Activated T-cell treated with anti-CD3 and anti-CD28 coated beads, Interleukin-2, amount 50 U/mL, for 72 hours (primary cell): Measurements from ENCODE around the gene CTDSPL2. TPM values are rescaled to one million over a fixed set of nuclear protein-coding genes. Genes with fewer than 3 reads are reported as not detected.
A peak's percentile ranks its signal among the peaks of the same experiment; 100 is the strongest.
"Not testable (repeated sequence)": the region's sequence is repeated elsewhere in the genome, so short reads cannot be mapped to it uniquely, and the experiment has no call there.

Experiments
- ATAC-seq, 2 donors: fragments of 150-1000 bp; cut with Tn5 transposase; replicated peaks in 1 of 2; 2 replicates each; pipeline ENCODE4 v1.10.0; 2021; ENCODE audit warnings: moderate library complexity in 2 of 2, mild to moderate bottlenecking in 1 of 2
- DNase-seq, 2 donors: peaks; one replicate each; pipeline ENCODE4 v3.0.0; 2021 to 2022; ENCODE audit warnings: mixed read lengths in 1 of 2
- H3K27ac Mint-ChIP-seq: one replicate; pipeline ENCODE4 v1.8.0; 2022; ENCODE audit warnings: mild to moderate bottlenecking, moderate library complexity, mixed read lengths
- H3K27me3 Mint-ChIP-seq: one replicate; pipeline ENCODE4 v1.8.0; 2022; ENCODE audit warnings: low read depth, mixed read lengths
- H3K36me3 Mint-ChIP-seq, 2 donors: one replicate each; pipeline ENCODE4 v1.8.0; 2022; ENCODE audit warnings: mixed read lengths in 2 of 2, mild to moderate bottlenecking in 1 of 2; ENCODE audit not compliant: insufficient read depth in 2 of 2
- H3K4me1 Mint-ChIP-seq: one replicate; pipeline ENCODE4 v1.8.0; 2022; ENCODE audit warnings: low read depth, mixed read lengths
- H3K4me3 Mint-ChIP-seq, 2 donors: one replicate each; pipeline ENCODE4 v1.8.0; 2022; ENCODE audit warnings: mild to moderate bottlenecking in 2 of 2, mixed read lengths in 2 of 2, moderate library complexity in 2 of 2
- H3K9me3 Mint-ChIP-seq, 2 donors: one replicate each; pipeline ENCODE4 v1.8.0; 2022; ENCODE audit warnings: mixed read lengths in 2 of 2
- total RNA-seq, 2 donors: library from RNA; stranded (reverse); gene quantifications; one replicate each; pipeline ENCODE4 v1.2.3, GENCODE V29; 2022

CTDSPL2 gene
- total RNA-seq, 2 donors from 2014 or later: 58.7 to 61.2 TPM

- ATAC-seq: no peak
- no peak for DNase-seq
- Mint-ChIP-seq H3K4me1 (peaks cover 37% of the 10 kb centered on the region), H3K27me3 (no peaks in the 10 kb centered on the region), H3K27ac (no peak overlapping the region), H3K36me3 (peaks cover 3 to 13% of the 10 kb centered on the region in 2 donors), H3K4me3 (no peak overlapping the region), H3K9me3 (no peaks in the 10 kb centered on the region)
Measured at GRCh38 chr15:44447772-44448376, 20.4 kb downstream of the CTDSPL2 start.

GRCh38 chr15:44450172-44450571 is 22.7 kb downstream of the CTDSPL2 start:
- no peaks in the 10 kb centered on the region for H3K27me3 Mint-ChIP-seq
- peaks cover 37% of the 10 kb centered on the region for H3K4me1 Mint-ChIP-seq
- peak overlapping the region; percentile 70 for H3K27ac Mint-ChIP-seq
- DNase-seq (no peak), ATAC-seq (peak in 1 of 2 donors; percentile 27)
- peaks cover 5 to 12% of the 10 kb centered on the region in 2 donors for H3K36me3 Mint-ChIP-seq
- H3K4me3 Mint-ChIP-seq: no peak overlapping the region
- peaks cover 1 to 2% of the 10 kb centered on the region in 2 donors for H3K9me3 Mint-ChIP-seq

DNA sequence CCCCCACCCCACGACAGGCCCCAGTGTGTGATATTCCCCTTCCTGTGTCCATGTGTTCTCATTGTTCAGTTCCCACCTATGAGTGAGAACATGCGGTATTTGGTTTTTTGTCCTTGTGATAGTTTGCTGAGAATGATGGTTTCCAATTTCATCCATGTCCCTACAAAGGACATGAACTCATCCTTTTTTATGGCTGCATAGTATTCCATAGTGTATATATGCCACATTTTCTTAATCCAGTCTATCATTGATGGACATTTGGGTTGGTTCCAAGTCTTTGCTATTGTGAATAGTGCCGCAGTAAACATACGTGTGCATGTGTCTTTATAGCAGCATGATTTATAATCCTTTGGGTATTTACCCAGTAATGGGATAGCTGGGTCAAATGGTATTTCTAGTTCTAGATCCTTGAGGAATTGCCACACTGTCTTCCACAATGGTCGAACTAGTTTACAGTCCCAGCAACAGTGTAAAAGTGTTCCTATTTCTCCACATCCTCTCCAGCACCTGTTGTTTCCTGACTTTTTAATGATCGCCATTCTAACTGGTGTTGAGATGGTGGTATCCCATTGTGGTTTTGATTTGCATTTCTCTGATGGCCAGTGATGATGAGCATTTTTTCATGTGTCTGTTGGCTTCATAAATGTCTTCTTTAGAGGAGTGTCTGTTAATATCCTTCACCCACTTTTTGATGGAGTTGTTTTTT is 26.3 kb downstream of the CTDSPL2 start:
- not testable (repeated sequence) for H3K4me3 Mint-ChIP-seq, DNase-seq, H3K27me3 Mint-ChIP-seq, H3K36me3 Mint-ChIP-seq, H3K27ac Mint-ChIP-seq, H3K9me3 Mint-ChIP-seq, ATAC-seq
- peaks cover 51% of the 10 kb centered on the region for H3K4me1 Mint-ChIP-seq

GRCh38 chr15:44458429-44458828 is 31.0 kb downstream of the CTDSPL2 start:
- DNase-seq: no peak
- Mint-ChIP-seq H3K36me3 (peaks cover 4 to 11% of the 10 kb centered on the region in 2 donors), H3K4me3 (no peak overlapping the region), H3K27ac (no peak overlapping the region), H3K4me1 (peaks cover 25% of the 10 kb centered on the region), H3K27me3 (no peaks in the 10 kb centered on the region), H3K9me3 (peaks cover 1 to 2% of the 10 kb centered on the region in 2 donors)
- ATAC-seq: no peak

- H3K36me3 Mint-ChIP-seq: peaks cover 3 to 15% of the 10 kb centered on the region in 2 donors
- DNase-seq: no peak
- H3K27me3 Mint-ChIP-seq: no peaks in the 10 kb centered on the region
- peaks cover 27% of the 10 kb centered on the region for H3K4me1 Mint-ChIP-seq
- peaks cover 0 to 3% of the 10 kb centered on the region in 2 donors for H3K9me3 Mint-ChIP-seq
- peak overlapping the region; percentile 97 for H3K27ac Mint-ChIP-seq
- H3K4me3 Mint-ChIP-seq: peak overlapping the region; percentile 13 to 63
- ATAC-seq: peak; percentile 95 to 99
Measured at GRCh38 chr15:44468709-44469385, 41.4 kb downstream of the CTDSPL2 start.

GRCh38 chr15:44471885-44472455 is 44.5 kb downstream of the CTDSPL2 start:
- peaks cover 0 to 3% of the 10 kb centered on the region in 2 donors for H3K9me3 Mint-ChIP-seq
- H3K27ac Mint-ChIP-seq: no peak overlapping the region
- H3K36me3 Mint-ChIP-seq: peaks cover 3 to 12% of the 10 kb centered on the region in 2 donors
- DNase-seq (no peak), ATAC-seq (no peak)
- H3K27me3 Mint-ChIP-seq: no peaks in the 10 kb centered on the region
- no peak overlapping the region for H3K4me3 Mint-ChIP-seq
- peaks cover 25% of the 10 kb centered on the region for H3K4me1 Mint-ChIP-seq

GRCh38 chr15:44479343-44479742 is 51.9 kb downstream of the CTDSPL2 start:
- peak overlapping the region; percentile 10 for H3K27ac Mint-ChIP-seq
- peaks cover 20% of the 10 kb centered on the region for H3K4me1 Mint-ChIP-seq
- no peak for DNase-seq
- no peak overlapping the region for H3K4me3 Mint-ChIP-seq
- no peaks in the 10 kb centered on the region for H3K36me3 Mint-ChIP-seq
- no peak for ATAC-seq
- H3K27me3 Mint-ChIP-seq: no peaks in the 10 kb centered on the region
- no peaks in the 10 kb centered on the region for H3K9me3 Mint-ChIP-seq

DNA sequence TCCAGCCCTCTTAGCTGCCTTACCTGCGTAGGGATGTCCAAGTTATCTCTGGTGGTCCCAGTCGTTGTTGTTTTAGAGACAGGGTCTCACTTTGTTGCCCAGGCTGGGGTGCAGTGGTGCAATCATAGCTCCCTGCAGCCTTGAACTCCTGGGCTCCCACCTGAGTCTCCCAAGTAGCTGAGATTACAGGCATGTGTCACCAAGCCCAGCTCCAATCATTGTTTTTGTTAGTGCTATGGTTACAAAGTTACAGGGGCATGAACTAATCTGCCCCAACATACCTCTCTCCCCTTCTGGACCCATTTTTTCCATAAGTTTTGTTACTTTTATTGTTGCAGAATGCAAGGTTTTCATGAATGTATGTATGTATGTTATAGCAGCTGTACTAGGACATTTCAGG is 54.7 kb downstream of the CTDSPL2 start:
- no peak for ATAC-seq
- Mint-ChIP-seq H3K4me3 (no peak overlapping the region), H3K36me3 (no peaks in the 10 kb centered on the region), H3K4me1 (peaks cover 30% of the 10 kb centered on the region), H3K27ac (peak overlapping the region; percentile 57), H3K27me3 (no peaks in the 10 kb centered on the region), H3K9me3 (no peaks in the 10 kb centered on the region)
- no peak for DNase-seq

- peaks cover 47% of the 10 kb centered on the region for H3K4me1 Mint-ChIP-seq
- peak overlapping the region in 1 of 2 donors; percentile 52 for H3K4me3 Mint-ChIP-seq
- no peaks in the 10 kb centered on the region for H3K27me3 Mint-ChIP-seq
- H3K36me3 Mint-ChIP-seq: peaks cover 10 to 18% of the 10 kb centered on the region in 2 donors
- ATAC-seq: no peak
- no peaks in the 10 kb centered on the region for H3K9me3 Mint-ChIP-seq
- DNase-seq: no peak
- H3K27ac Mint-ChIP-seq: peak overlapping the region; percentile 57
Measured at GRCh38 chr15:44485880-44486279, 58.5 kb downstream of the CTDSPL2 start.

DNA sequence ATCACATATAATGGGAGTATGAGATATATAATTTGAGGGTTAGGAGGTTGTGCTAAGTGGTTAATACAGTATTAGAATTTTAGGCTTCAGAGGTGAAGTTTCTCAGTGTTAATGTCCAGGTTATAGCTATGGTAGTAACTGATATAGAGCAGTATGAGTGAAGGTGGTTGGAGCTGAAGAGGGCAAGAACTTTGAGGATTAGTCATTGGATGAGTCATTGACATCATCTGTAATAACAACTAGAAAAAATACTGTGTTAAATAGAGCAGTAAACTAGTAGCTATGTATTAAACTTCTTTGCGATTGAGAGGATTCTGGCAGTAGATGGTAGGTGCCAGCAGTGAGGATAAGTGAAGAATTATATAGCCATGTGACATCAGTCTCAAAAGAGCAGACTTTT is 62.0 kb downstream of the CTDSPL2 start:
- peak; percentile 91 to 94 for ATAC-seq
- H3K36me3 Mint-ChIP-seq: peaks cover 12 to 21% of the 10 kb centered on the region in 2 donors
- H3K9me3 Mint-ChIP-seq: no peaks in the 10 kb centered on the region
- H3K4me1 Mint-ChIP-seq: peaks cover 46% of the 10 kb centered on the region
- no peaks in the 10 kb centered on the region for H3K27me3 Mint-ChIP-seq
- peak overlapping the region in 1 of 2 donors; percentile 2 for H3K4me3 Mint-ChIP-seq
- DNase-seq: no peak
- peak overlapping the region; percentile 87 for H3K27ac Mint-ChIP-seq

DNA sequence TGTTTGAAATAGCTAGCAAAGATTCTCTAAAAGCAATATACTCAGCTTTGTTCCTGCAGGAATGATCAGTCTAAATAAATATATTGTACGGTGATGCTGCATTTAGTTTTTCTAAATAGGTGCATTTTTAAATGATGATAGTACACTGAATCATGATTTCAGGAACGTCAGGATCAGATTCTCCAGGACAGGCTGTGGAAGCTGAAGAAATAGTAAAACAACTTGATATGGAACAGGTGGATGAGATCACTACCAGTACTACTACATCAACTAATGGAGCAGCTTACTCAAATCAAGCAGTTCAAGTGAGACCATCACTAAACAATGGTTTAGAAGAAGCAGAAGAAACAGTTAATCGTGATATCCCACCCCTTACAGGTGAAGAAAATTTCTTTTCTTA is 63.2 kb downstream of the CTDSPL2 start:
- peaks cover 43% of the 10 kb centered on the region for H3K4me1 Mint-ChIP-seq
- H3K36me3 Mint-ChIP-seq: peaks cover 12 to 21% of the 10 kb centered on the region in 2 donors
- no peak overlapping the region for H3K27ac Mint-ChIP-seq
- no peaks in the 10 kb centered on the region for H3K27me3 Mint-ChIP-seq
- ATAC-seq (no peak), DNase-seq (no peak)
- H3K9me3 Mint-ChIP-seq: no peaks in the 10 kb centered on the region
- H3K4me3 Mint-ChIP-seq: no peak overlapping the region

GRCh38 chr15:44492040-44492439 is 64.6 kb downstream of the CTDSPL2 start:
- ATAC-seq (no peak), DNase-seq (no peak)
- H3K27me3 Mint-ChIP-seq: no peaks in the 10 kb centered on the region
- H3K27ac Mint-ChIP-seq: peak overlapping the region; percentile 69
- no peaks in the 10 kb centered on the region for H3K9me3 Mint-ChIP-seq
- H3K4me3 Mint-ChIP-seq: no peak overlapping the region
- peaks cover 12 to 23% of the 10 kb centered on the region in 2 donors for H3K36me3 Mint-ChIP-seq
- peaks cover 36% of the 10 kb centered on the region for H3K4me1 Mint-ChIP-seq

DNA sequence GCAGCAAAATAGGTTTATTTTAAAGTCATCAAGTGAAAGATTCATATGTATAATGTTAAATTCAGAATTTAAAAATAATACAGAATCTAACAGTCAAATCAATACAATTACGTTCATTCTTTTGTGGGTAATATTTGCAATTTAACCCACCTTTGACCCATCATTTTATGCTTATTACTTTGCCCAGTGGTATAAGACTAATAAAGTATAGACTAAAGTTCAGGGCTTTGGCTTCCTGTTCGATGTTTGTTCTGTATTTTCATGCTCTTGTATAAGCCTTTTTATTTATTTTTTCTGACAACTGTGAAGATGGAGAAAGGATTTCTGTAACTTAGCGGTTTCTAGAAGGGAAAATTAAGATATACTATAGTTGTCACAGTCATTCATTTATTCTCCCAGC is 65.2 kb downstream of the CTDSPL2 start:
- no peak overlapping the region for H3K27ac Mint-ChIP-seq
- DNase-seq: no peak
- peaks cover 30% of the 10 kb centered on the region for H3K4me1 Mint-ChIP-seq
- ATAC-seq: no peak
- H3K4me3 Mint-ChIP-seq: no peak overlapping the region
- no peaks in the 10 kb centered on the region for H3K27me3 Mint-ChIP-seq
- H3K9me3 Mint-ChIP-seq: no peaks in the 10 kb centered on the region
- H3K36me3 Mint-ChIP-seq: peaks cover 10 to 18% of the 10 kb centered on the region in 2 donors
